ENCODE results near the gene HSPA2. TPM values are rescaled to one million over a fixed set of nuclear protein-coding genes. Genes with fewer than 3 reads are reported as not detected.

Gene HSPA2
- total RNA-seq, 4 donors from 2014 or later, result 4.7 to 23.4 (median 17.5) TPM

GRCh38 chr14:64574371-64575107 lies 34.0 kb downstream of the HSPA2 start:
- DNase-seq (ENCODE audit: low spot score) (no peak), ATAC-seq (ENCODE audit: low FRiP score) (no peak)
- TF ChIP-seq, protein P1, sequence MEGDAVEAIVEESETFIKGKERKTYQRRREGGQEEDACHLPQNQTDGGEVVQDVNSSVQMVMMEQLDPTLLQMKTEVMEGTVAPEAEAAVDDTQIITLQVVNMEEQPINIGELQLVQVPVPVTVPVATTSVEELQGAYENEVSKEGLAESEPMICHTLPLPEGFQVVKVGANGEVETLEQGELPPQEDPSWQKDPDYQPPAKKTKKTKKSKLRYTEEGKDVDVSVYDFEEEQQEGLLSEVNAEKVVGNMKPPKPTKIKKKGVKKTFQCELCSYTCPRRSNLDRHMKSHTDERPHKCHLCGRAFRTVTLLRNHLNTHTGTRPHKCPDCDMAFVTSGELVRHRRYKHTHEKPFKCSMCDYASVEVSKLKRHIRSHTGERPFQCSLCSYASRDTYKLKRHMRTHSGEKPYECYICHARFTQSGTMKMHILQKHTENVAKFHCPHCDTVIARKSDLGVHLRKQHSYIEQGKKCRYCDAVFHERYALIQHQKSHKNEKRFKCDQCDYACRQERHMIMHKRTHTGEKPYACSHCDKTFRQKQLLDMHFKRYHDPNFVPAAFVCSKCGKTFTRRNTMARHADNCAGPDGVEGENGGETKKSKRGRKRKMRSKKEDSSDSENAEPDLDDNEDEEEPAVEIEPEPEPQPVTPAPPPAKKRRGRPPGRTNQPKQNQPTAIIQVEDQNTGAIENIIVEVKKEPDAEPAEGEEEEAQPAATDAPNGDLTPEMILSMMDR (IDR thresholded peaks at IDR 0.05), result no peak

- ATAC-seq (ENCODE audit: low FRiP score) (no peak), DNase-seq (ENCODE audit: low spot score) (no peak)
These were observed 36.7 kb downstream of the HSPA2 start for GRCh38 chr14:64577211-64577610.

GRCh38 chr14:64580467-64580866 lies 39.9 kb downstream of the HSPA2 start:
- no peak for ATAC-seq (ENCODE audit: low FRiP score)
- TF ChIP-seq, protein P1 (IDR thresholded peaks at IDR 0.05), result no peak
- no peak for DNase-seq (ENCODE audit: low spot score)

More at GRCh38 chr14:64577211-64577610, 36.7 kb downstream of the HSPA2 start:
- TF ChIP-seq, protein P1 (IDR thresholded peaks at IDR 0.05), result no peak

GRCh38 chr14:64581363-64581762 lies 40.8 kb downstream of the HSPA2 start:
- ATAC-seq (ENCODE audit: low FRiP score), result no peak
- TF ChIP-seq, protein P1 (IDR thresholded peaks at IDR 0.05), result no peak
- DNase-seq (ENCODE audit: low spot score), result no peak

- ATAC-seq (ENCODE audit: low FRiP score) (no peak), DNase-seq (ENCODE audit: low spot score) (no peak)
- TF ChIP-seq, protein P1 (IDR thresholded peaks at IDR 0.05), result no peak
These were observed 41.3 kb downstream of the HSPA2 start for GRCh38 chr14:64581817-64582216.

DNA sequence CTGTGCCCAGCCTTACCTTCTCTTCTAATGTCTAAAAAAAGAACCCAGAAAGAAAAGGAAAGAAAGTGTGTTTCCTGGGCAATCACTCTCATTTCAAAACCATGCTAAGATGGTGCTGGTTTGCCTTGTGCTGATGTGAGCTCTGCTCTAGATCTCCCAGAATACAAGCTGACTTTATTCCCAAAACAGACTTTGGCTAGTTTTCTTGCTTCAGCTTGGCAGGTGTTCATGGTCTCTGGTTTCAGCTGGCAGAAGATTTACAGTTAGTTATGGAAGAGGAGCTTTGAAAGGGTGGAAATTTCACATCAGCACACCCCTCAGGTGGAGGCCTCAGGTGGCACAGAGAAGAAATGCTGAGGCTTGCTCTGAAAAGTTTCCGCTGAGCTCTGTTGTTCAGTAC lies 43.6 kb downstream of the HSPA2 start:
- TF ChIP-seq, protein P1 (IDR thresholded peaks at IDR 0.05), result no peak
- no peak for ATAC-seq (ENCODE audit: low FRiP score)
- DNase-seq (ENCODE audit: low spot score), result no peak

DNA sequence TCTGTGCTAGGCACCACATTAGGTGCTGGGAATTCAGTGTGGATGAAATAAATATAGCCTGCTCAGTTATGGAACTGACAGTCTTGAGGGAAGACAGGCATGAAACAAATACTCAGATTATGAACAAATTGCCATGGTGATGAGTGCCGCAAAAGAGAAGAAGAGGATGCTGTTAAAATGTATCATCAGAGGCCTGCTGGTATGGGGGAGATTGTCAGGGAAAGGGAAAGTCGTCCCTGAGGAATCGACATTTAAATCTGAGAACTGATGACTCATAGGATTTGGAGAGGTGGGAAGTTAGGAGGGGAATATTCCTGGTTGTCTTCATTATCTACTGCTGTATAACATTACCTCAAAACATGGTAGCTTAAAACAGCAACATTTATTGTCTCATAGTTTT lies 51.3 kb downstream of the HSPA2 start:
- ATAC-seq (ENCODE audit: low FRiP score), result no peak
- TF ChIP-seq, protein P1 (IDR thresholded peaks at IDR 0.05), result no peak
- DNase-seq (ENCODE audit: low spot score), result no peak
